ENCODE results near the gene CDC42BPB. TPM values are rescaled to one million over a fixed set of nuclear protein-coding genes. Genes with fewer than 3 reads are reported as not detected.

Gene CDC42BPB
- total and polyA plus RNA-seq, 2 of the 13 experiments (the other 11 are each of a cell fraction or from before 2014, with no cell fraction given), result 19.7 to 32.3 TPM

DNA sequence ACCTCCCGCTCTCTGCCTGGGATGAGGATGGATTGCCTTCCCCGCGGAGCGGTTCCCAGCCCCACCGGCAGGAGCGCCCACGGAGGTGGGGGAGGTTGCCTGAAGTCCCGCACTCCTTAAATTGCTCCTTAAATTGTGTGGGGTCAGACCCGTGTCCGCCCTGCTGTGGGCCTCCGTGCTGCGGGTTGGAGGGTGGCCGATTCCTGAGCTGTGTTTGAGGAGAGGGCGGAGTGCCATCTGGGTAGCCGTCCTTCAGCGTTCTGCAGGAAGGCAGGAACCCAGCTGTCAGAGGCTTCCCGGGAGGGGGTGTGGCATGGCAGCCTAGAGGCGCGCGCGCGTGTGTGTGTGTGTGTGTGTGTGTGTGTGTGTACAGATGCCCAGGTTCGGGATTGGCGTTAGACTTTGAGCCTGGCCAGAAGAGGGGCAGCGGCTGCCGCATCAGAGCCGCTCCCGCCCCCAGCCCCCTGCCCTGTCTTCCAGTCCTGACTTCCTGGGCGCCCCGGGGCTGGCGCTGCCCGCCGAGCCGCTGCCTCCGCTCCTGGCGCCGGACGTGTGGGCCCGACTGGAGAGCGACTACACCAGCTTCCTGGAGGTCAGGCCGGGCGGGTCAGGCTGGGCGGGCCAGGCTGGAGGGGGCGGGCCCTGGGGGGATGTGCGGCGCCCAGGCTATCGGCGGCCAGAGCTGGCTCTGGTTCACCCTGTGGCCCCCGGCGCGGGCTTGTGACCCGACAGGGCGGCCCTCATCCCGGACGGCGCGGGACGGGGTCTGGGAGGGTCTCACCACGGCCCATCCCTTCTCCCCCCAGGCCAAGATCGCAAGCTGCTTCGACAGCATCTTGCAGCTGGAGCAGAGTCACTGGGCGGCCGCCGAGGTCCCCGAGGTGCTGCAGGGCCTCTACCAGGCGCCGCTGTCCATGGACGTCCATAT, 46.4 kb upstream of the CDC42BPB start (continued):
- no peak for TF ChIP-seq BRCA1 (CRISPR knock-in tag; IDR thresholded peaks at IDR 0.05)
- TF ChIP-seq ZNF333 (CRISPR knock-in tag; IDR thresholded peaks at IDR 0.05; ENCODE audit: borderline replicate concordance), result peak; percentile 30; the same call in 1 of the 2 replicates
- no peak; the same call in 1 of the 2 replicates for TF ChIP-seq ZNF263 (CRISPR knock-in tag; IDR thresholded peaks at IDR 0.05)
- peak; percentile 74 for TF ChIP-seq RBM39 (IDR thresholded peaks at IDR 0.05; ENCODE audit: low read depth, low read length, poor library complexity, severe bottlenecking)
- no peak for TF ChIP-seq NFRKB (IDR thresholded peaks at IDR 0.05)
- TF ChIP-seq, protein P1, sequence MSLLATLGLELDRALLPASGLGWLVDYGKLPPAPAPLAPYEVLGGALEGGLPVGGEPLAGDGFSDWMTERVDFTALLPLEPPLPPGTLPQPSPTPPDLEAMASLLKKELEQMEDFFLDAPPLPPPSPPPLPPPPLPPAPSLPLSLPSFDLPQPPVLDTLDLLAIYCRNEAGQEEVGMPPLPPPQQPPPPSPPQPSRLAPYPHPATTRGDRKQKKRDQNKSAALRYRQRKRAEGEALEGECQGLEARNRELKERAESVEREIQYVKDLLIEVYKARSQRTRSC (CRISPR knock-in tag; IDR thresholded peaks at IDR 0.05; ENCODE audit: low read depth), result 0 out of 2 replicates have a peak, but pooled peaks have one; percentile 27
- TF ChIP-seq, protein P2, sequence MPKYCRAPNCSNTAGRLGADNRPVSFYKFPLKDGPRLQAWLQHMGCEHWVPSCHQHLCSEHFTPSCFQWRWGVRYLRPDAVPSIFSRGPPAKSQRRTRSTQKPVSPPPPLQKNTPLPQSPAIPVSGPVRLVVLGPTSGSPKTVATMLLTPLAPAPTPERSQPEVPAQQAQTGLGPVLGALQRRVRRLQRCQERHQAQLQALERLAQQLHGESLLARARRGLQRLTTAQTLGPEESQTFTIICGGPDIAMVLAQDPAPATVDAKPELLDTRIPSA (CRISPR knock-in tag; IDR thresholded peaks at IDR 0.05; ENCODE audit: borderline replicate concordance), result peak; percentile 75; the same call in 1 of the 2 replicates
- peak; percentile 81 for TF ChIP-seq SKI (IDR thresholded peaks at IDR 0.05; ENCODE audit: partially characterized antibody)
- peak; percentile 82 for TF ChIP-seq ZNF230 (CRISPR knock-in tag; IDR thresholded peaks at IDR 0.05)
- peak; percentile 92 for TF ChIP-seq AGO1 (IDR thresholded peaks at IDR 0.05; ENCODE audit: low read depth, low read length, poor library complexity, severe bottlenecking)
- TF ChIP-seq CREM (IDR thresholded peaks at IDR 0.05), result peak; percentile 40; the same call in 1 of the 2 replicates
- no peak for TF ChIP-seq CREM (CRISPR knock-in tag; IDR thresholded peaks at IDR 0.05)
- TF ChIP-seq, protein P3, sequence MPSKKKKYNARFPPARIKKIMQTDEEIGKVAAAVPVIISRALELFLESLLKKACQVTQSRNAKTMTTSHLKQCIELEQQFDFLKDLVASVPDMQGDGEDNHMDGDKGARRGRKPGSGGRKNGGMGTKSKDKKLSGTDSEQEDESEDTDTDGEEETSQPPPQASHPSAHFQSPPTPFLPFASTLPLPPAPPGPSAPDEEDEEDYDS (CRISPR knock-in tag; IDR thresholded peaks at IDR 0.05), result no peak; the same call in 1 of the 2 replicates
- TF ChIP-seq MEF2D (CRISPR knock-in tag; IDR thresholded peaks at IDR 0.05), result peak; percentile 43; the same call in 1 of the 2 replicates
- no peak; the same call in 1 of the 2 replicates for TF ChIP-seq ZNF773 (CRISPR knock-in tag; IDR thresholded peaks at IDR 0.05; ENCODE audit: borderline replicate concordance)
- TF ChIP-seq, protein P4, sequence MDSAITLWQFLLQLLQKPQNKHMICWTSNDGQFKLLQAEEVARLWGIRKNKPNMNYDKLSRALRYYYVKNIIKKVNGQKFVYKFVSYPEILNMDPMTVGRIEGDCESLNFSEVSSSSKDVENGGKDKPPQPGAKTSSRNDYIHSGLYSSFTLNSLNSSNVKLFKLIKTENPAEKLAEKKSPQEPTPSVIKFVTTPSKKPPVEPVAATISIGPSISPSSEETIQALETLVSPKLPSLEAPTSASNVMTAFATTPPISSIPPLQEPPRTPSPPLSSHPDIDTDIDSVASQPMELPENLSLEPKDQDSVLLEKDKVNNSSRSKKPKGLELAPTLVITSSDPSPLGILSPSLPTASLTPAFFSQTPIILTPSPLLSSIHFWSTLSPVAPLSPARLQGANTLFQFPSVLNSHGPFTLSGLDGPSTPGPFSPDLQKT (CRISPR knock-in tag; IDR thresholded peaks at IDR 0.05; ENCODE audit: borderline replicate concordance), result no peak
- no peak; the same call in 1 of the 2 replicates for TF ChIP-seq ZNF331 (CRISPR knock-in tag; IDR thresholded peaks at IDR 0.05)
- TF ChIP-seq U2AF1 (optimal IDR thresholded peaks at IDR 0.05; ENCODE audit: low read depth, low read length), result no peak
- no peak for TF ChIP-seq JUNB (CRISPR knock-in tag; IDR thresholded peaks at IDR 0.05; ENCODE audit: borderline replicate concordance)
- no peak for TF ChIP-seq KDM1A (CRISPR knock-in tag; IDR thresholded peaks at IDR 0.05)
- TF ChIP-seq ZNF543 (CRISPR knock-in tag; IDR thresholded peaks at IDR 0.05), result peak; percentile 68; the same call in 1 of the 2 replicates
- no peak for TF ChIP-seq PHF5A (CRISPR knock-in tag; IDR thresholded peaks at IDR 0.05; ENCODE audit: low read depth, unreplicated experiment)
- TF ChIP-seq ZSCAN22 (CRISPR knock-in tag; IDR thresholded peaks at IDR 0.05), result 0 out of 2 replicates have a peak, but pooled peaks have one; percentile 56
- TF ChIP-seq NR3C1 (CRISPR knock-in tag; IDR thresholded peaks at IDR 0.05), result no peak
- no peak for TF ChIP-seq TOE1 (CRISPR knock-in tag; IDR thresholded peaks at IDR 0.05)
- TF ChIP-seq ZNF335 (CRISPR knock-in tag; IDR thresholded peaks at IDR 0.05), result no peak
- TF ChIP-seq, protein P5, sequence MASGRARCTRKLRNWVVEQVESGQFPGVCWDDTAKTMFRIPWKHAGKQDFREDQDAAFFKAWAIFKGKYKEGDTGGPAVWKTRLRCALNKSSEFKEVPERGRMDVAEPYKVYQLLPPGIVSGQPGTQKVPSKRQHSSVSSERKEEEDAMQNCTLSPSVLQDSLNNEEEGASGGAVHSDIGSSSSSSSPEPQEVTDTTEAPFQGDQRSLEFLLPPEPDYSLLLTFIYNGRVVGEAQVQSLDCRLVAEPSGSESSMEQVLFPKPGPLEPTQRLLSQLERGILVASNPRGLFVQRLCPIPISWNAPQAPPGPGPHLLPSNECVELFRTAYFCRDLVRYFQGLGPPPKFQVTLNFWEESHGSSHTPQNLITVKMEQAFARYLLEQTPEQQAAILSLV (CRISPR knock-in tag; IDR thresholded peaks at IDR 0.05; ENCODE audit: borderline replicate concordance), result no peak
